ENCODE data around the gene MGST2.

GRCh38 chr4:139734201-139734874, 68.7 kb downstream of the MGST2 start:
- TF ChIP-seq CTCF (IDR thresholded peaks at IDR 0.05; ENCODE audit: insufficient read depth, low read length, poor library complexity, severe bottlenecking) (no peak), EZH2phosphoT487 (conservative IDR thresholded peaks at IDR 0.05; ENCODE audit: low read length) (no peak)

All from SU-DHL-6 (cell line).